ENCODE measurements around the gene SFXN2.
"Not testable (repeated sequence)": the region's sequence is repeated elsewhere in the genome, so short reads cannot be mapped to it uniquely, and the experiment has no call there.

The SFXN2 gene

GRCh38 chr10:102679596-102679995 is 34.8 kb upstream of the SFXN2 start:
- no peak for TF ChIP-seq CTCF (IDR thresholded peaks at IDR 0.05; ENCODE audit: control extremely low read depth, extremely low read depth, low read depth, missing control alignments)
- CTCF ChIA-PET = interaction anchor here (1.3 to 8.3 kb wide), 12 partner anchors 10 to 222 kb away, joined by 3 to 84 read pairs (median 14); partner anchors contain the start of genes ARL3, SFXN2 and SUFU
- POLR2A ChIA-PET = interaction anchor here (0.6 kb wide), 1 partner anchor 387 kb away, joined by 3 read pairs; no protein-coding TSS in a partner anchor
- no peak for DNase-seq (ENCODE audit: extremely low spot score)

GRCh38 chr10:102681696-102682095 is 32.7 kb upstream of the SFXN2 start:
- CTCF ChIA-PET = interaction anchor here (1.7 kb wide), 1 partner anchor 9 kb away, joined by 4 read pairs; no protein-coding TSS in a partner anchor
- no peak for TF ChIP-seq CTCF (IDR thresholded peaks at IDR 0.05; ENCODE audit: control extremely low read depth, extremely low read depth, low read depth, missing control alignments)
- POLR2A ChIA-PET = no interaction called here
- no peak for DNase-seq (ENCODE audit: extremely low spot score)

DNA sequence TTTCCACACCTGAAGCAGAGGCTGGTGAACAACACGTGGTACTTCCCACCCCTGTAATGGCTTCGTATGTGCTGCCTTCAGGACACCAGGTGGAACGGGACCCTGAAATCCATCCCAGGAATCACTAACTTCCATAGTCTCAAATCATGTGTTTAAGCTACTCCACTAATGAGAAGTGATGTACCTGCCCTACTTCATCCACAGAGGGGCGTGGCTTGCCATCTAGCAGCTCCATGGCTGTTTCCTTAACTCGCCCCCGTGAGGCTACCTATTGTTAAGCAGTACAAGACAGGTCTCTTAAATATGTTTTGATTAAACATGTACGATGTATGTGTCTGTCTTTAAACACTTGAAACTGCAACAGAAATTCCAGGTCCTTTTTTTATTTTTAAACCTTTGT is 32.0 kb upstream of the SFXN2 start:
- ChIA-PET POLR2A (no interaction called here), CTCF (interaction anchor here (1.7 kb wide), 1 partner anchor 9 kb away, joined by 4 read pairs; no protein-coding TSS in a partner anchor)
- no peak for DNase-seq (ENCODE audit: extremely low spot score)
- TF ChIP-seq CTCF (IDR thresholded peaks at IDR 0.05; ENCODE audit: control extremely low read depth, extremely low read depth, low read depth, missing control alignments) = no peak

DNA sequence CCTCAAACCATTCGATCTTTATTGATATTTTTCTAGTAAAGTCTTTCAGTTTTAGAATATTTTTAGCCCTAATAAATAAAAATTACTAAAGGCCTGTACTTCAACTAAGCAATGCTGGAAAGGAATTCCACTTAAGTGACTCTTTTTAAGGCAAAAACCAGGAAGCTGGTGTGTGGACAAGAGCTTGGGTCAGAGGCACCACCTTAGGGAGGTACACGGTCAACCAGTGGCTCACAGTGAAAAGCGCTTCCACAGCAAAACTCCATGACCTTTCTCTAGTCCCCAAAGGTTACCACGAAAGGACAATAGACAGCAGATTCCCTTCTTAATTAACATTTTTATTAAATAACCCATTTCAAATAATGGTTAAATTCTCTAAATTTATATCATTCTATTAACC is 31.5 kb upstream of the SFXN2 start:
- no peak for TF ChIP-seq CTCF (IDR thresholded peaks at IDR 0.05; ENCODE audit: control extremely low read depth, extremely low read depth, low read depth, missing control alignments)
- ChIA-PET POLR2A (no interaction called here), CTCF (interaction anchor here (1.7 to 1.9 kb wide), 2 partner anchors 8 to 9 kb away, joined by 4 read pairs; no protein-coding TSS in a partner anchor)

GRCh38 chr10:102683736-102684135 is 30.7 kb upstream of the SFXN2 start:
- ChIA-PET CTCF (interaction anchor here (0.9 to 1.9 kb wide), 2 partner anchors 9 to 30 kb away, joined by 3 to 4 read pairs; partner anchors contain the start of gene ARL3), POLR2A (no interaction called here)
- no peak for TF ChIP-seq CTCF (IDR thresholded peaks at IDR 0.05; ENCODE audit: control extremely low read depth, extremely low read depth, low read depth, missing control alignments)
- no peak for DNase-seq (ENCODE audit: extremely low spot score)

More for the DNA sequence above, 31.5 kb upstream of the SFXN2 start:
- DNase-seq (ENCODE audit: extremely low spot score) = no peak

- ChIA-PET POLR2A (no interaction called here), CTCF (interaction anchor here (0.7 to 7.8 kb wide), 8 partner anchors 8 to 22 kb away, joined by 3 to 43 read pairs (median 4); no protein-coding TSS in a partner anchor)
- no peak for TF ChIP-seq CTCF (IDR thresholded peaks at IDR 0.05; ENCODE audit: control extremely low read depth, extremely low read depth, low read depth, missing control alignments)
- DNase-seq (ENCODE audit: extremely low spot score) = no peak
Measured at GRCh38 chr10:102691285-102692066, 23.0 kb upstream of the SFXN2 start.

DNA sequence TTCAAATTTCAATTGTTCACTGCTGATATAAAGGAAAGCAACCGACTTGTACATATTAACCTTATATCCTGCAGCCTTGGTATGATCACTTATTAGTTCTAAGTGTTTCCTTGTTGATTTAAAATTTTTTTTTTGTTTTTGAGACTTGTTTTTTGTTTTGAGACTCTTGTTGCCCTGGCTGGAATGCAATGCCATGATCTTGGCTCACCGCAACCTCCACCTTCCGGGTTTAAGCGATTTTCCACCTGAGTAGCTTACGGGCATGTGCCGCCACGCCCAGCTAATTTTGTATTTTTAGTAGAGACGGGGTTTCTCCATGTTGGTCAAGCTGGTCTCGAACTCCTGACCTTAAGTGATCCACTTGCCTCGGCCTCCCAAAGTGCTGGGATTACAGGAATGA is 19.0 kb upstream of the SFXN2 start:
- POLR2A ChIA-PET; CTCF ChIA-PET; DNase-seq (ENCODE audit: extremely low spot score): not testable (repeated sequence)
